ENCODE measurements around the gene TBC1D23.

- TF ChIP-seq CTCF (IDR thresholded peaks at IDR 0.05) (no peak), POLR2A (IDR thresholded peaks at IDR 0.05) (no peak)
These were observed 73.2 kb downstream of the TBC1D23 start for GRCh38 chr3:100333970-100334487.
